HG02642 (cell line): ENCODE data around the gene PWWP2B.

Experiments
- ATAC-seq: cut with Tn5 transposase; IDR thresholded peaks from one replicate; pipeline ENCODE4 v1.9.1; 2021; ENCODE audit warnings: mild to moderate bottlenecking; ENCODE audit not compliant: unreplicated experiment, poor library complexity

PWWP2B gene

DNA sequence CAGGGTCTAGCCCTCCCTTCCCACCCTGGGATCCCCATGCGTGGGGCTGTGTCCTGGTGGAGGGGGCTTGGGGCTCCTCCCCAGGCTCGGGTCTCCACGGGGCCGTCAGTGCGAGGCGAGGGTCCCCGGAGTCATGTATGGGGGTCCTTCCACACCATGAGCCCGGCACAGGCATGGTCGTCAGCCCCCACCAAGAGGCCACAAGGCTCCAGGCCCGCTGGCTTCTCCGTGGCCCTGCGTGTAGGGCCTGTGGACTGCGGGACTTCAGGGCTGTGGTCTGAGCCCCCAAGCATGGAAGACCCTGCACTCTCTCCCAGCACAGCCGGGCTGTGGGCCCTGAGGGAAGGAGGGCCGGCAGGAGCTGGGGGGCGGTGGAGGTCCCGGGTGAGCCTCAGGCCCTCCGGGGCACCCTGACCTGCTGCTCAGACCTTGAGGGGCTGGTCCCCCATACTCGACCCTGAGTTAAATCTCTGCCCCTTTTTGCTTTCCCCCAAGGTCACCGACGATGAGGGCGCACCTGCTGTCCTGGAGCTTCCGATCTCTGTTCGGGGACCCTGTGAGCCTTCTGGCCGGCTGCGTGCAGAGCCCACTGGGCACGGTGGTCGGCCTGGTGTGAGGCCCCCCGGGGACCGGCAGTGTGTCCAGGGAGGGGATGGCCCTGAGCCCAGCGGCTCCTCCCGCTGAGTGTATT, 19.7 kb downstream of the PWWP2B start:
- ATAC-seq, result no peak

GRCh38 chr10:132417257-132417910, 20.4 kb downstream of the PWWP2B start:
- ATAC-seq, result no peak

GRCh38 chr10:132417957-132418441, 21.0 kb downstream of the PWWP2B start:
- no peak for ATAC-seq

DNA sequence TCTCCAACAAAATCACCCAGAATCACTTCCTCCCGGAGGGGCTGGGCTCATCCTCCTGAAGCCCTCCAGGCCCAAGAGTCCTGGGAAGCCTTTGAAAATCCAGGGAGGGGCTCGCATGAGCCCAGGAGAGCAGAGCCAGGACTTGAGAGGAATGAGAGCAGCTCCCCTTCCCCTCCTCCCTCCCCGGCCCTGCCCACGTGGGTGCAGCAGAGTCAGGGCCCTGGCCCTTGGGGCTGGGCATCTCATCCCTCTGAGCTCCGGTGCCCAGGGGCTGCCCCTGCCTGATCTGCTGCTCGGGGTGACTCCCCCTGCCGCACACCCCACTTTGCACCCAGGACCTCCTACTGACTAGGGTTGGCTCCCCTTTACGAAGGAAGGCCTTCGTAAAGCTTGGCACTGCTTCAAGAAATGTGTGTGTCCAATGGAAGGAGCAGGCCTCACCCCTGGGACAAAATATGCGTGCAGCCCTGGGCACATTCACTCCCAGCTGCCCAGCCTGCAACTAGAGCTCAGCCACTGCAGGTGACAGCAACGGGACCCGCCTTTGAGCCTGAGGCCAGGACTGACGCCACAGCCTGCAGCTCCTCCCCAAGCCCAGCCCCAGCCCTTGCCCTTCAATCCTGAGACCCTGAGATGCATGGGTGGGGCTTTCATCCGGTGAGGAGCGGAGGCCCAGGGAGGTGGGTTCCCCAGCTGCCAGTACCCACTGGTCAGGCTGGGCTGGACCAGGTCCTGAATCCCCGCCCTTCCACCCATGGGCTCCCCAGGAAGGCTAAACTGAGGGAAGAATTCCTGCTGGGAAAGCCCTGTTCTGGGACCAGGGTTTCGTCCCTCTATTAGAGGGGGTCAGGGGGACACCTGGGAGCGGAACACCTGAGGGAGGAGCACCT, 21.8 kb downstream of the PWWP2B start:
- ATAC-seq, result no peak

DNA sequence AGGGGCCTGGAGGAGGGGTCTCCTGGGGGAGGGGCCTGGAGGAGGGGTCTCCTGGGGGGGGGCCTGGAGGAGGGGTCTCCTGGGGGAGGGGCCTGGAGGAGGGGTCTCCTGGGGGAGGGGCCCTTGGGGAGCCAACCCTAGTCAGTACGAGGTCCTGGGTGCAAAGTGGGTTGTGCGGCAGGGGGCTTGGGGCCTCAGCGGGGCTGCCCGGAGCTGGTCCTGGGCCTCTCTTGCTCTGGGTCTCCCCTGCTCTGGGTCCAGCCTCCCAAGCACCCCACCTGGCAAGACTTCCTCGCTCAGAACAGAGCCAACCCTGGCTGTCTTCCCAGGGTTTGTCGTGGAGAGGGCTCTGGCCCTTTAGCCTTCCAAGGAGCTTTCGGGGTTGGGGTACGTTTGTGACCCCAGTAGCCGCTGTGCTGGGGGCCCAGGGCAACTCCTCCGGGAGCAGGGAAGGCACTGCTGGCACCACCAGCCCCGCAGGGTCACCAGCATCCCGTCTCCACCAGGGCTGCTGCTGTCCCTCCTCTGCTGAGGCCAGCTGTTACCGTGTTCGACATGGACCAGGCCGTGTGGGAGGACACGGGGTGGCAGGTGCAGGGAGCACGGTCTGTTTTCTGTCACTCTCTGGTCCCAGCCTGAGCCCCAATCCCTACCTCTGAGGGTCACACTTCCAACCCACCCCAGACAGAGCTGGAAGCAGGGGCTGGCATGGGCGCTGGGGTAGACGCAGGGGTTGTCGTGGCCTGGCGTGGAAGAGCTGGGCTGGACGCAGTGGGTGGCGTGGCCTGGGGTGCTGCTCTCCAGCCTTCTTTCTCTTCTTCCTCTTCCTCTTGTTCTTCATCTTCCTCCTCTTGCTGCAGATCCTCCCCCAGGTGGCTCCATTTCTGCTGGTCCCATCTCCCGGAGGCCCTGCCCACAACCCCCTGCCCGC, 22.8 kb downstream of the PWWP2B start:
- no peak for ATAC-seq

GRCh38 chr10:132420469-132420980, 23.5 kb downstream of the PWWP2B start:
- ATAC-seq, result no peak

DNA sequence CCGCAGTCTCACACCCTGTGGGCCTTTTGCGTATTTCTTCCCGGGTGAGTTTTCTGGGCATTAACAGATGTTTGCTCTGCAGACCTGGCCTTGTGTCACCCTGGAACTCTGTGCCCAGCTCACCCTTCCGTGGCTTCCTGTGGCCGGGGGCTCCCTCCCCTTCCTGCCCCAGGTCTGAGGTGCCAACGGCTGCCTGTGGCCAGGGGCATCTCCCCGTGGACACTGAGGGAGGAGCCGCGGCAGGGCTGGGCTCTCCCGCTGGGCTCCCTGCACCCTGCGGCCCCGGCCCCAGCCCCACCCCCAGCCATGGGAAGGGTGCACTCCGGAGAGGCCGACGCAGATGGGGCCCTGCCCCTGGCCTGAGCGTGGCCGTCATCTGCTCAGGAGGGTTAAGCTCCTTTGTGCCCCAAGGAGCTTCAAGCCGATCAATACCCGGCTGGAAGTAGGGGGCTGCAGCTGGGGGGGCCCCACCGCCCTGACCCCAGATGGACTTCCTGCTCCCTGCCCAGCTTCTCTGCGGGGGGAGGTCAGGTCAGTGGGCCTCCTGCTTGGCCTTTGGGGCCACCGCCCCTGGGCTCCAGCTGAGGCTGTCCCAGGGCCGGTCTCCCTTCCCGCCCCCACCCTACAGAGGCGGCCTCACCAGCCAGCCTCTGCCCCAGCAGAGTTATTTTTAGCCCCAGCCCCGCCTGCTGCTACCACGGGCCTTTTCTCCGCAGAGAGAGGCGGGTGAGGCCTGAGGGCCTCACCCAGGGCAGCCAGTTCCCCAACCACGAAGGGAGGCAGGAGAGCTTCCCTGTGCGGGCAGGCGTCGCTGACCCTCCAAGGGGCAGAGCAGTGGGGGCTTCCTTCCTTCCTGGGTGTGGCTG, 24.2 kb downstream of the PWWP2B start:
- ATAC-seq, result peak; percentile 36

GRCh38 chr10:132421847-132422751, 25.1 kb downstream of the PWWP2B start:
- ATAC-seq, result peak; percentile 57

DNA sequence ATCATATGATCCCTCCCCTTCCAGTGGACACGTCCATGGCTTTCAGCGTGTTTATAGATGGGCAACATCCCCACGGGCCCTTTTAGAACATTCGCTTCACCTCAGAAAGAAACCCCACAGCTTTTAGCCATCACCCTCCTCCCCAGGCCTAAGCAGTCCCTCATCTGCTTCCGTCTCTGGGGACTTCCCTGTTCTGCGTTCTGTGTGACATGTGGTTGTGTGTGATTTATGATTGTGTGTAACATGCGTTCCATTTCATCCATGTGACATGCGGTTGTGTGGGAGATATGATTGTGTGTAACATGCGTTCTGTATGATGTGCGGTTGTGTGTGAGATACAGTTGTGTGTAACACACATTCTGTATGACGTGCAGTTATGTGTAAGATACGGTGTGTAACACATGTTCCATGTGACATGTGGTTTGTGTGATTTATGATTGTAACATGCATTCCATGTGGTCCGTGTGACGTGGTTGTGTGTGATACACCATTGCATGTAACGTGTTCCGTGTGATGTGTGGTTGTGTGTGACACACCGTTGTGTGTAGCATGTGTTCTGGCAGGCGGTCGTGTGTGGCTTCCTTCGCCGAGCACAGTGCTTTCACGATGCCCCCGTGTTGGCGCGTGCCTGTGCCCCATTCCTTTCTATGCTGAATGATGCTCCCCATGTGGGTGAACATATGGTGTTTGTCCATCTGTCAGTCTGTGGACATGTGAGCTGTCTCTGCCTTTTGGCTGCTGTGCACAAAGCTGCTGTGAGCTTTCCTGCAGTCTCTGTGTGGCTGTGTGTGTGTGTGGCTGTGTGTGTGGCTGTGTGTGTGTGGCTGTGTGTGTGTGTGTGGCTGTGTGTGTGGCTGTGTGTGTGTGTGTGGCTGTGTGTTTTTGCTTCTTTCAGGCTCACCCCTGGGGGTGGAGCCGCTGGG, 26.2 kb downstream of the PWWP2B start:
- no peak for ATAC-seq

DNA sequence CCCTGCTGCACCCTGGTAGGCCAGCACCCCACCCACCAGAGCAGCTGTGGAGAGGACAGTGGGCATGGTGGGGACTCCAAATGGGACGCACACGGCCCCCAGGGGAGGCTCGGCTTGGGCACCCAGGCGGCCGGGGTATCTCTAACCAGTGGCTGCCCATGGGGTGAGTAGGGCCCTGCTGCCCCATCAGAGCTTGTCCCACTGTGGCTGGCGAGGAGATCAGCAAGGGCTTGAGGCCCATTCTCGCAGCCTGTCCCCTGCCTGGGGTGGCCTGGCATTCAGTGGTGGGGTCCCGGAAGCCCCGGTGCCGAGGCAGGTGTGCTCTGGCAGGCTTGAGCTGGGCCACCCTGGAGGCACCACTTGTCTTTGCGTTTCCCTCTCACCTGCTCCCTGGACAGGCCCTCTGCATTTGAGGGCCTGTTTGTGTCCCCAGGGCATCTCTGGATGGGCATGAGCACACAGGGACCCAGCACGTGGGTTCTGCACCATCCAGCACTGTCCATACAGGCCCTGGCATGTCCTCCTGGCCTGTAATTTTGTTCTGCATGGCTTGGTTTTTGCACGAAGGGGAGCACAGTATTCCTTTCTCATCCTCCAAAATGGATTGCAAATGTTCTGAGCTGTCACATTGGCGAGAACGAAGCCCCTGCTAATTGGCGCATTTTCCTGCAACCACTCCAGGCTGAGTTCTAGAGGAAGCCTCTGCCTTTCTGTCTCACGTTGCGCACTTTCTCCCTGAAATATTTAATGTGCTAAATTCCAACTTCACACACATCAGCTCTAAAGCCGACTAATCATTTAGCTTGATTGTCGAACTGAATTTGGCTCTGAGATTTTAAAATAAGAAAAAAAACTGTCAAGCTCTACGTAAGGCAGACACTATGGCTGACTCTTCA, 27.2 kb downstream of the PWWP2B start:
- ATAC-seq, result no peak

DNA sequence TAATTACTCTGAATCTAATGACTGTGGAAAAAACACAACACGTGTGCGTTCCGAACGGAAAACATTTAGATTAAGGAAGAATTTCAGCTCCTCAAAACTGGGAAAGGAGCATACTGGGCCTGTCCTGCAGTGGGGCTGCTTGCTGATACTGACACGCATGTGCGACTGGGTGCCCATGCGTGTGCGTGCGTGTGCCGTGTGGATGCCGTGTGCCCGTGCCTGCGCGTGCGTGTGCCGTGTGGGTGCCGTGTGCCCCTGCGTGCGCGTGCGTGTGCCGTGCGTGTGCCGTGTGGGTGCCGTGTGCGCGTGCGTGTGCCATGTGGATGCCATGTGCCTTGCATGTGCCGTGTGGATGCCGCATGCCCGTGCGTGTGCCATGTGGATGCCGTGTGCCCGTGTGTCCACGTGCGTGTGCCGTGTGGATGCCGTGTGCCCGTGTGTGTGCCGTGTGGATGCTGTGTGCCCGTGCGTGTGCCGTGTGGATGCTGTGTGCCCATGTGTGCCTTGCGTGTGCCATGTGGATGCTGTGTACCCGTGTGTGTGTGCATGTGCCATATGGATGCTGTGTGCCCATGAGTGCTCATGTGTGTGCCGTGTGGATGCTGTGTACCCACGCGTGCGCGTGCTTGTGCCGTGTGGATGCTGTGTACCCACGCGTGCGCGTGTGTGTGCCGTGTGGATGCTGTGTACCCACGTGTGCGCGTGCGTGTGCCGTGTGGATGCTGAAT, 28.2 kb downstream of the PWWP2B start:
- ATAC-seq, result no peak

DNA sequence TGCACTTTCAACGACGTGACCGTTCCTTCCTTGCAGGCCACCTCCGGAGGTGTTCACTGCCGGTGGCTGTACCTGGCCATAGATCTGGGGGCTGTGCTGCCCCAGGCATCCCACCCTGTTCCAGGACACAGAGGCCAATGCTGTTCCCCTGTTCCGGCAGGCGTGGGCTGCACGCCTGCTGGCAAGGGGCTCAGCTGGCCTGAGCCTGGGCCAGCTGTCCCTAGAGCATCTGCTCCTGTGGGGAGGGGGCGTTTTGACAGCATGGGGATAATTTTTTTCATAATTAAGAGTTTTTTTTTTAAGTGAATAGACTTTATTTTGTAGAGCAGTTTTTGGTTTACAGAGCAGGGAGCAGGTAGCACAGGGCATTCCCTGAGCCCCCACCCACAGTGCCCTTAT, 28.8 kb downstream of the PWWP2B start:
- no peak for ATAC-seq

DNA sequence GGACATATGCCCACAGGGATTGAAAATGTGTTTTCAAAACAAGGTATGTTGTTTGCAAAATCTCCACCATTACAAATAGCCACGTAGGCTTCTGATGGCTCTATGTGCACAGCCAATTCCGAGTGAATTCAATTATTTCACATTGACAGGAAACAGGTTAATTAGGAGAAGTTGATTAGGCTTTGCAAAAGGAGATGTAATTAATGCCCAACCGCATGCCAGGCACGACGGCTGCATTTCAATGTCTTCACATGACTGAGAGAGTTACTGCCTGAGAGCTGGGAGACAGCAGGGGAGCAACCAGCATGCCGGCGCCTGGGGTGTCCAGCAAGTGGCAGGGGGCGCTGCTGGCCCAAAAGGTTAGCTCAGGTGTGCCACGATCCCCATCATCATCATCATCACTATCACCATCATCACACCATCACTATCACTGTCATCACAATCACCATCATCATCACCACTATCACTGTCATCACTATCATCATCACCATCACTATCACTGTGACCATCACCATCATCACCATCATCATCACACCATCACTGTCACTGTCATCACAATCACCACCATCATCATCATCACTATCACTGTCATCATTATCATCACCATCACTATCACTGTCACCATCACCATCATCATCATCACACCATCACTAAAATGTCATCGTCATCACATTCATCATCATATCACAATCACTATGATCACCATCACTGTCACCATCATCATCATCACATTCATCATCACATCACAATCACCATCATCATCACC, 30.2 kb downstream of the PWWP2B start:
- no peak for ATAC-seq

GRCh38 chr10:132427939-132428367, 31.0 kb downstream of the PWWP2B start:
- ATAC-seq, result no peak
